Endodermal cell (in vitro differentiated cells): Measurements from ENCODE around the gene LIMS2. TPM values are rescaled to one million over a fixed set of nuclear protein-coding genes. Genes with fewer than 3 reads are reported as not detected.

Experiments used
- DNase-seq: peaks from one replicate; pipeline ENCODE4 v3.0.0-alpha.2; 2017
- H3K27ac ChIP-seq: 2 replicates; pipeline ENCODE4 v1.5.1; 2013; ENCODE audit warnings: mild to moderate bottlenecking, low read depth, low read length, moderate library complexity
- H3K27me3 ChIP-seq: 2 replicates; pipeline ENCODE4 v1.6.1; 2013; ENCODE audit warnings: mild to moderate bottlenecking, low read length, moderate library complexity; ENCODE audit not compliant: insufficient read depth, control insufficient read depth, poor library complexity, severe bottlenecking
- H3K36me3 ChIP-seq: 2 replicates; pipeline ENCODE4 v1.7.0; 2013; ENCODE audit warnings: mild to moderate bottlenecking, low read length, moderate library complexity; ENCODE audit not compliant: control insufficient read depth, insufficient read depth
- H3K4me1 ChIP-seq: one replicate; pipeline ENCODE4 v1.7.0; 2013; ENCODE audit warnings: low read length; ENCODE audit not compliant: control insufficient read depth, insufficient read depth
- H3K4me3 ChIP-seq: 2 replicates; pipeline ENCODE4 v1.5.1; 2013; ENCODE audit warnings: mild to moderate bottlenecking, low read length, moderate library complexity
- H3K9ac ChIP-seq: 2 replicates; pipeline ENCODE4 v1.6.1; 2013; ENCODE audit warnings: mild to moderate bottlenecking, low read length, moderate library complexity; ENCODE audit not compliant: poor library complexity, severe bottlenecking; ENCODE audit errors: extremely low read depth
- H3K9me3 ChIP-seq: 2 replicates; pipeline ENCODE4 v1.6.1; 2013; ENCODE audit warnings: mild to moderate bottlenecking, low read length, moderate library complexity; ENCODE audit not compliant: control insufficient read depth
- H3K27ac Mint-ChIP-seq: 2 replicates; pipeline ENCODE4 v1.8.0; 2020; ENCODE audit warnings: mixed read lengths
- H3K27me3 Mint-ChIP-seq: 2 replicates; pipeline ENCODE4 v1.8.0; 2021; ENCODE audit warnings: mild to moderate bottlenecking, mixed read lengths; ENCODE audit not compliant: insufficient read depth
- H3K36me3 Mint-ChIP-seq: 2 replicates; pipeline ENCODE4 v1.8.0; 2020; ENCODE audit warnings: low read depth, mixed read lengths
- H3K4me1 Mint-ChIP-seq: 2 replicates; pipeline ENCODE4 v1.8.0; 2020; ENCODE audit warnings: mixed read lengths
- H3K4me3 Mint-ChIP-seq: 2 replicates; pipeline ENCODE4 v1.8.0; 2020; ENCODE audit warnings: mild to moderate bottlenecking, moderate library complexity, mixed read lengths
- H3K9me3 Mint-ChIP-seq: 2 replicates; pipeline ENCODE4 v1.8.0; 2020; ENCODE audit warnings: mild to moderate bottlenecking, mixed read lengths
- CTCF ChIP-seq: fragments of 200-600 bp; sonication (generic); conservative IDR thresholded peaks from 2 replicates; pipeline ENCODE4 v1.5.0; 2021; ENCODE audit warnings: antibody characterized with exemption, mild to moderate bottlenecking
- WGBS, 2 experiments: methylation state at CpG; one replicate each; pipeline versions ENCODE4 v1.1.5 to v1.1.7; 2013; ENCODE audit warnings: missing lambda C conversion rate in 2 of 2, mixed read lengths in 1 of 2; ENCODE audit not compliant: insufficient coverage in 1 of 2, insufficient read length in 1 of 2; 5-methylcytosine and 5-hydroxymethylcytosine counted together
- long read RNA-seq, 4 experiments: library from polyadenylated mRNA in 2 of 4; library from RNA in 1 of 4; library from capped mRNA in 1 of 4; stranded (forward) in 3 of 4; unstranded in 1 of 4; transcript quantifications; one replicate each; pipeline ENCODE4 v2.0.0, GENCODE V29; 2020 to 2021; ENCODE audit warnings: inconsistent platforms in 1 of 4
- polyA plus RNA-seq, 2 experiments: library from polyadenylated mRNA; stranded (reverse); fragments of 50-300 nt; gene quantifications; one replicate each; pipeline ENCODE4 v1.2.3, GENCODE V29; 2013
- total RNA-seq, 2 donors: library from RNA; stranded (reverse); fragmentation: NEBNext Ultra II Directional in 1 of 2; extraction: Animal tissue kit (Norgen Biotek cat#: 25700) in 1 of 2; gene quantifications; 2 replicates in 1 of 2; 3 replicates in 1 of 2; pipeline ENCODE4 v1.2.1, GENCODE V29; 2021

The LIMS2 gene
- 1 to 10 TPM; 3.9 to 9.8 TPM for total RNA-seq
- 4.8 TPM for polyA plus RNA-seq (2013, experiment 1 of 2)
- polyA plus RNA-seq (2013, experiment 2 of 2) = 4.8 TPM
- long read RNA-seq, experiment 1, partial matches to known transcripts = 1 of 2 reads
- long read RNA-seq, experiment 1, other reads (novel, unspliced or antisense) = 0 of 2 reads
- long read RNA-seq, experiment 2, partial matches to known transcripts = 1 of 8 reads
- long read RNA-seq, experiment 2, other reads (novel, unspliced or antisense) = 1 of 8 reads
- long read RNA-seq, experiment 3, partial matches to known transcripts = 0 of 4 reads
- long read RNA-seq, experiment 3, other reads (novel, unspliced or antisense) = 2 of 4 reads
- long read RNA-seq, experiment 4, partial matches to known transcripts = 2 of 6 reads
- long read RNA-seq, experiment 4, other reads (novel, unspliced or antisense) = 2 of 6 reads

- Mint-ChIP-seq H3K4me1 (peaks cover 5% of the 10 kb centered on the region), H3K27ac (no peak within 1 kb of the TSS), H3K4me3 (peak within 1 kb of the TSS; percentile 63), H3K9me3 (no peaks in the 10 kb centered on the region), H3K27me3 (peaks cover 70% of the 10 kb centered on the region), H3K36me3 (no peaks in the 10 kb centered on the region)
- peak; percentile 82 for DNase-seq
- peak; percentile 27 for TF ChIP-seq CTCF
- peaks cover 59% of the 10 kb centered on the region for H3K27me3 ChIP-seq
- no peaks in the 10 kb centered on the region for H3K36me3 ChIP-seq
- peak within 1 kb of the TSS; percentile 75 for H3K4me3 ChIP-seq
- H3K9me3 ChIP-seq = no peaks in the 10 kb centered on the region
- H3K9ac ChIP-seq = no peak within 1 kb of the TSS
- no peak within 1 kb of the TSS for H3K27ac ChIP-seq
- 8 to 13% methylated on average over 8 to 56 of the region's 56 CpGs for WGBS, 2 experiments
- no peaks in the 10 kb centered on the region for H3K4me1 ChIP-seq
These were observed at the start of gene LIMS2 for GRCh38 chr2:127675331-127676261. Gene LIMS2, minus strand, starts transcription at chr2:127675530. Its CDS starts 506 bp downstream, at chr2:127675024.

GRCh38 chr2:127722807-127723206 is 47.5 kb upstream of the LIMS2 start:
- no peak overlapping the region for H3K4me3 Mint-ChIP-seq
- H3K27me3 Mint-ChIP-seq = no peaks in the 10 kb centered on the region
- 92% methylated on average over 2 of the region's 3 CpGs; no CpG with 5 or more reads in 1 of the 2 experiments for WGBS, 2 experiments

More at GRCh38 chr2:127722807-127723206, 47.5 kb upstream of the LIMS2 start:
- no peak for DNase-seq
- no peak for TF ChIP-seq CTCF
- Histone ChIP-seq H3K4me3 (no peak overlapping the region), H3K27me3 (no peaks in the 10 kb centered on the region), H3K9me3 (no peaks in the 10 kb centered on the region), H3K9ac (no peak overlapping the region), H3K27ac (no peak overlapping the region), H3K36me3 (peaks cover 91% of the 10 kb centered on the region), H3K4me1 (no peaks in the 10 kb centered on the region)
- Mint-ChIP-seq H3K27ac (no peak overlapping the region), H3K4me1 (no peaks in the 10 kb centered on the region), H3K36me3 (peaks cover 63% of the 10 kb centered on the region), H3K9me3 (no peaks in the 10 kb centered on the region)
